ENCODE data around the gene ELAPOR1. TPM values are rescaled to one million over a fixed set of nuclear protein-coding genes. Genes with fewer than 3 reads are reported as not detected.
A peak's percentile ranks its signal among the peaks of the same experiment; 100 is the strongest.

The ELAPOR1 gene
- total RNA-seq, 2 experiments from 2014 or later: 5.3 to 6.1 TPM

DNA sequence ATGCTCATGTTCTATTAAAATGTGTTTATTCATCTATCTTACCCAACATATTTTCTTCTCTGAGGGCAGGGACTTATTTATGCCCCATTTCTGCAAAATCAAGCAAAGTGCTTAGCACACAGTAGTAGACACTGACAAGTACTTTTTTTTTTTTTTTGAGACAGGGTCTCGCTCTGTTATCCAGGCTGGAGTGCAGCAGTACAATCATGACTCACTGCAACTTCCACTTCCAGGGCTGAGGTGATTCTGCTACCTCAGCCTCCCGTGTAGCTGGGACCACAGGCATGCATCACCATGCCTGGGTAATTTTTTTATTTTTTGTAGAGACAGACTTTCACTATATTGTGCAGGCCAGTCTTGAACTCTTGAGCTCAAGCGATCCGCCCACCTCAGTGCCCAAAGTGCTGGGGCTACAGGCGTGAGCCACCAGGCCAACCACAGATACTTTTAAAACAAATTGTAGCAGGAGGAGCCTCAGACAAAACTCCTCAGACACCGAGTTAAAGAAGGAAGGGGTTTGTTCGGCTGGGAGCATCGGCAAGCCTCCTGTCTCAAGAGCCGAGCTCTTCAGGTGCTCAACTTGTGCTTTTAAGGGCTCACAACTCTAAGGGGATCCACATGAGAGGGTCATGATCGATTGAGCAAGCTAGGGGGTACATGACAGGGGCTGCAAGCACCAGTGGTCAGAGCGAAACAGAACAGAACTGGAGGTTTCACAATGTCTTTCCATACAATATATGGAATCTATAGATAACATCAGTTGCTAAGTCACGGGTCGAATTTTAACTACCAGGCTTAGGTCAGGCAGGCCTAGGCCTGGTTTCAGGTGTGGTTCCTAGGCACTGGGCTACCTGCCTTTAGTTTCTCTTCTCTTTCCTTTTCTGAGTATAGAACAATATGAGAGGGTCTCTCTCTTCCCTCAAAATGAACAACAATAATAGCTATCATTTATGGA is 29.1 kb upstream of the ELAPOR1 start:
- no peak for ATAC-seq (ENCODE audit: low read depth)
- no peaks in the 10 kb centered on the region for H3K36me3 Mint-ChIP-seq

DNA sequence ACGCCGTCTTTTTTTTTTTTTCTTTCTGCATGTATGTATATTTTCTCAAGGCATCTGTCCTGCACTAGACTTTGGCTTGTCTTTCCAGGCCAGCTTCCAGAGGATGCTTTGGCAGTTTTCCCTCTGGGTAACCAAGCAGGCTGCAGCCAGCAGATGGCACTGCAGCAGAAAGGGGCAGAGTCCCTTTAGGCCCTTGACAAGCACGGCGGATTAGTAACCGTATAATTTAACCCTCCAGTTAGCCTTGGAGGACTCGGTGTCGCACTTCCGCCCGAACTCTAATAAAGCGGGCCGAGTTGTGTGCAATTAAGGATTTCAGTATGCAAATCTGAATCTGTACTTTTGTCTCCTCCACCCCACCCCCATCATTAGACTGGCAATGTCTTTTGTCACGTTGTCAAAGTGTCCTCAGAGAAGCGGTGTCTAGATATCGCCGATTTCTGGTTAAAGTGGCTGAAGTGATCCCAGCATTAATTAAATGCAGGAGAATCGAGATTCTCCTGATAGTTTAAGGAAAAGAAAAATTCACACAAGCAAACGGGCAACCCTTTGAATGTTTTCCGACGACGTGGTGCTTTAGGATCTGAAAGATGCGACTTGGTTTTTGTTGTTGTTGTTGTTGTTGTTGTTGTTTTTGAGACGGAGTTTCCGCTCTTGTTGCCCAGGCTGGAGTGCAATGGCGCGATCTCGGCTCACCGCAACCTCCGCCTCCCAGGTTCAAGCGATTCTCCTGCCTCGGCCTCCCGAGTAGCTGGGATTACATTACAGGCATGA is 24.5 kb upstream of the ELAPOR1 start:
- DNase-seq (peak; percentile 56), ATAC-seq (ENCODE audit: low read depth) (no peak)
- peak overlapping the region; percentile 84 for H3K27ac Mint-ChIP-seq
- H3K4me3 Mint-ChIP-seq: peak overlapping the region; percentile 93
- POLR2A ChIA-PET: interaction anchor here (0.9 to 3.3 kb wide), 5 partner anchors 11 to 397 kb away, joined by 3 to 71 read pairs (median 5); partner anchors contain the start of genes CLCC1, PRPF38B, TAF13 and WDR47
- no peaks in the 10 kb centered on the region for H3K9me3 Mint-ChIP-seq
- H3K36me3 Mint-ChIP-seq: peaks cover 6% of the 10 kb centered on the region
- peaks cover 20% of the 10 kb centered on the region for H3K4me1 Mint-ChIP-seq
- H3K27me3 Mint-ChIP-seq: no peaks in the 10 kb centered on the region

More for the DNA sequence above, 29.1 kb upstream of the ELAPOR1 start:
- peaks cover 4% of the 10 kb centered on the region for H3K4me1 Mint-ChIP-seq
- H3K4me3 Mint-ChIP-seq: no peak overlapping the region
- H3K27ac Mint-ChIP-seq: no peak overlapping the region
- H3K9me3 Mint-ChIP-seq: no peaks in the 10 kb centered on the region
- no peak for DNase-seq
- peaks cover 3% of the 10 kb centered on the region for H3K27me3 Mint-ChIP-seq
- POLR2A ChIA-PET: interaction anchor here (0.7 to 1.7 kb wide), 3 partner anchors 9 to 89 kb away, joined by 4 to 5 read pairs (median 4); partner anchors contain the start of gene TAF13

DNA sequence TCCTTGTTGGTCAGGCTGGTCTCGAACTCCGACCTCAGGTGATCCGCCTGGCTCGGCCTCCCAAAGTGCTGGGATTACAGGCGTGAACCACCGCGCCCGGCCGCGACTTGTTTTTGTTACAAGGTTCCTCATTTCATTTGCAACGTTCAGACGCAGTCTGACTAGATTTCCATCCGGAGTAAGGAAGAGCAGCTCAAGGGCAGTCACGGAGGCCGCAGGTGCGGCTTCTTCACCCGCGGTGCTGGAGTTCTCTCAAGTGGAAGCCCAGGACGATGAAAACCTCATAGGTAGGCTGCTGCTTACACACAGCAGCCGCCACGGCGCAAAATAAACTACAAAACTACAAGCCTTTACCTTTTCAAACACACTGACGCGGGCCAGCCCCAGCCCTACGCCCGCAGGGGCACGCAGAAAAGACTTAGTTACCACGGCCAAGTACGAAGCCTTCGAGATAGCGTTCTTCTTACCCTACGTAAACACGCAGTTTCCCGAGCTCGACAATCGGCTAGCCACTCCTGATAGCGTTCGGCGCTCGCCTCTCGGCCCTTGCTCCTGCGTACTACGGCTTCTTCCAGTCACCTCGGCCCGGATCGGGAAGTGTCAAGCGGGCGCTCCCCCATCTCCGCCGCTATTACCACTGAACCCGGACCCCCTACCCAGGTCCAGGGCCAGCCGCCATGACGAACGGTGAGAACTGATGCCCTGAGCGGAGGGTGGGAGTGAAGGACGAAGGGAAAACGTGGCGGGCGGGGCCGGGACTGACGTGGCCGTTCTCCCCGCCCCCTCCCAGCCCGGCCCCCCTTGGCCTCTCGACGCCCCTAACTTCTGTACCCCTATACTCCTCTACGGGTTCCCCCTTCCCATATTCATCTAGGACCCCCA is 23.5 kb upstream of the ELAPOR1 start, which contains the start of gene TMEM167B:
Gene TMEM167B (plus strand): TSS at position 569 of the 882 bp plus-strand sequence. CDS start 109 bp downstream, at position 678.
- H3K4me1 Mint-ChIP-seq: peaks cover 17% of the 10 kb centered on the region
- H3K27me3 Mint-ChIP-seq: no peaks in the 10 kb centered on the region
- POLR2A ChIA-PET: interaction anchor here (0.6 to 3.3 kb wide), 8 partner anchors 10 to 572 kb away, joined by 3 to 71 read pairs (median 5); partner anchors contain the start of genes CLCC1, HENMT1, PRPF38B and SARS1
- ATAC-seq (ENCODE audit: low read depth): peak; percentile 92
- peaks cover 6% of the 10 kb centered on the region for H3K36me3 Mint-ChIP-seq
- peak; percentile 88 for DNase-seq
- H3K9me3 Mint-ChIP-seq: no peaks in the 10 kb centered on the region
- peak within 1 kb of the TSS; percentile 93 for H3K4me3 Mint-ChIP-seq
- H3K27ac Mint-ChIP-seq: peak within 1 kb of the TSS; percentile 84

DNA sequence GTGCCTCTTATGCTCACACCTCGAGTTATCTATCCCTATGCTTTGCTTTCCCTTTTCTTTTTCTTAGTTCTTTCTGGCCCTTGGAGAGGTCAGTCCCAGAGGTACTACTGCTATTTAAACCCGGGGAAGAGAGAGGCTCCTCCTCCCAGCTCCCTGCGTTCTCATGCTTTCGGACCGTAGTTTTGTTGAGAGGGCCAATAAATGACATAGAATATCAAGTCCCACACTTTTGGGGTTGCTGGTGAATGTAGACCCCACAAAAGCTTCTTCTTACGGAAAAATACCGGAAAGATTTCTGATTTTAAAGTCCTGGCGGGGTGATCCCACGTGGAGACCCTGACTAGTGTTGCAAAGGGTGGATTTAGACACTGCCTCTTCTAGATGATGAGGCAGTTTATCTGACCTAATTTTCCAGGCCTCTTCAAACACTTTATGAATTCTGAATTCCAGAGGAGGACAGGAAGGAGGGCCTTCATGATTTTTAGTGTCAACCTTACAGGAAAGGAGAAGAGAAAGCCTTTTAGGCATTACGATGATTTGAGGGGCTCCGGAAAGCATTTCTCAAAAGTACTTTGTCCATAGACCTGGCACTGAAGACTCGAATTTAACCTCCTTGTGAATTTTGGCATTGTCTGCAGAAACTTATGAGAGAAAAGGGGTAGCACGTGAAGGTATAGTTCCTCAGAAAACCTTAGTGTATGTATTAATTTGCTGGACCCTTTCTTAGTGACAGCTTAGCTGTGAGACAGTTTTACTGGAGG is 22.7 kb upstream of the ELAPOR1 start:
- ATAC-seq (ENCODE audit: low read depth) (peak; percentile 57), DNase-seq (no peak)
- POLR2A ChIA-PET: interaction anchor here (0.6 to 3.3 kb wide), 7 partner anchors 9 to 571 kb away, joined by 3 to 71 read pairs (median 5); partner anchors contain the start of genes HENMT1, PRPF38B, SARS1 and TAF13
- H3K27me3 Mint-ChIP-seq: no peaks in the 10 kb centered on the region
- H3K27ac Mint-ChIP-seq: peak overlapping the region; percentile 84
- H3K4me1 Mint-ChIP-seq: peaks cover 20% of the 10 kb centered on the region
- H3K9me3 Mint-ChIP-seq: no peaks in the 10 kb centered on the region
- H3K36me3 Mint-ChIP-seq: peaks cover 8% of the 10 kb centered on the region
- peak overlapping the region; percentile 93 for H3K4me3 Mint-ChIP-seq

DNA sequence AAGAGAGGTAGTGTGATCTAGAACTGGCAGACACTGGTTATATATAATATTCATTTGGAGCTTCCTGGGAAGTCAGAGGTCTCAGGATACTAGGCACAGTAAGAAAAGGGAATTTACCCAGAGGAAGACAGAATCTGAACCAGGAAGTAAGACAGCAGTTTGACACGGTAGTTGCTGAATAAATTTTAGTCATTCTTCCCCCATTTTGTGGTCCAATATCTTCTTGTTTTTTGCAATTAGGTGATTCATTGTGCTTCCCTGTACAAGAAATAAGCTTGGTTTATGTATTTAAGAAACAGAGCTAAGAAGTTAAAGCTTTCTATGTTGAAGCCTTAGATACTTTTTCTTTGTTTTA is 22.1 kb upstream of the ELAPOR1 start:
- peaks cover 20% of the 10 kb centered on the region for H3K4me1 Mint-ChIP-seq
- H3K9me3 Mint-ChIP-seq: no peaks in the 10 kb centered on the region
- ATAC-seq (ENCODE audit: low read depth): no peak
- H3K36me3 Mint-ChIP-seq: peaks cover 8% of the 10 kb centered on the region
- H3K27me3 Mint-ChIP-seq: no peaks in the 10 kb centered on the region
- DNase-seq: no peak
- peak overlapping the region; percentile 93 for H3K4me3 Mint-ChIP-seq
- H3K27ac Mint-ChIP-seq: peak overlapping the region; percentile 84
- POLR2A ChIA-PET: interaction anchor here (0.6 to 3.3 kb wide), 2 partner anchors 8 to 15 kb away, joined by 3 to 71 read pairs; no protein-coding TSS in a partner anchor

DNA sequence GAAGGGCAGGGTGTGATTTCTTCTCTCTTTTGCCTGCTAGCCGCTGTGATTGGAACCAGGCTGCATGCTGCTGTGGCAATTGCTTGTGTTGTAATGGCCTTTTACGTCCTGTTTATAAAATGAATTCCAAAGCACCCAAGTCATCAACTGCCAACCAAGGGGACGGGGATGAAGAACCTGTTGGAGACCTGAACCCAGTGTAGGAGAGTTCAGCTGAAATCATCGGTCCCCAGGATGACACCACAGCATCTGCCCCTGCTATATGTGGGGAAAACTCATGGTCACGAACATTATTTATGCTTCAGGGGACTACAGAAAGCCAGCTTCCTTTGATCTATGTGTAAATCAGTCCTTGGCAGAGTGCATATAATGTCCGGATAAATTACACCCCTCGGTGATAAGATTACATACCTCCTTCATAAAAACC is 19.5 kb upstream of the ELAPOR1 start:
- no peaks in the 10 kb centered on the region for H3K27me3 Mint-ChIP-seq
- ATAC-seq (ENCODE audit: low read depth) (no peak), DNase-seq (no peak)
- H3K9me3 Mint-ChIP-seq: no peaks in the 10 kb centered on the region
- H3K4me1 Mint-ChIP-seq: peaks cover 20% of the 10 kb centered on the region
- POLR2A ChIA-PET: no interaction called here
- H3K36me3 Mint-ChIP-seq: peaks cover 8% of the 10 kb centered on the region
- no peak overlapping the region for H3K27ac Mint-ChIP-seq
- no peak overlapping the region for H3K4me3 Mint-ChIP-seq

DNA sequence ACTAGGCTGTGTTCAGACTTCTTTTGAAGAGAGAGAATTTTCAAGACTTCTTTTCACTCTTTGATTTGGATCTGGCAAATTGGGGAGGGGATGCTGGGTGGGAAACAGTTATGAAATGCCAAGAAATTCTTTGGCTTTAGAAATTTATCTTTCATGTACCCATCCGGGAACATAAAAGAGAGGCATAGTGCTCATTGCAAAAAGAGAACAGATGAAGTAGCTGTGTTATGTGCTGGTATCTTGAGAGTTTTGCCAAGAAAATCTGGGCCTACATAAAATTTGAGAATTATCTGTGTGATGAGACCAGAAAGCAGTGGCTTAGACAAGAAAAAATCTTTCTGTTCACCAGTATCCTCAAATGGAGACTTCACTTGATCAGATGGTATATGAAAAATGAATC is 19.0 kb upstream of the ELAPOR1 start:
- DNase-seq: no peak
- Mint-ChIP-seq H3K4me3 (no peak overlapping the region), H3K9me3 (no peaks in the 10 kb centered on the region), H3K4me1 (peaks cover 22% of the 10 kb centered on the region), H3K36me3 (peaks cover 8% of the 10 kb centered on the region), H3K27me3 (no peaks in the 10 kb centered on the region), H3K27ac (no peak overlapping the region)
- POLR2A ChIA-PET: no interaction called here
- ATAC-seq (ENCODE audit: low read depth): no peak

DNA sequence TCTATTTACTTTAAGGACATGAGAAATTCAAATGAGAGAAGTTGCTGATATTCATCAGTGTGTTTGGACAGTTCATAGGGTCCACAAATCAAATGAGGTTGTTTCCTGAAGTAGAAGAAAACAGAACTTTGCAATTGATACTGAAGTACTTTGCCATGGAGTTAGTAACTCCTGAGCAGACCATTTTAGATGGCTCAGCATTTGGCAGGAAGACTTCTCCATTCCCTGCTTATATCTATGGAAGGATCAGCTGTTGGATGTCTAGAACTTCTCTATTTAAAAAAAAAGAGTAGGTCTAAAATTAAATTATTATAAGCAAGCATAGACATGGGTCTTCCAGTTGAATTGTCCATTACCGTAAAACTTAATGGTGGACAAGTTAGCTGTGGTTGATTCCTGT is 18.3 kb upstream of the ELAPOR1 start:
- ATAC-seq (ENCODE audit: low read depth) (no peak), DNase-seq (no peak)
- POLR2A ChIA-PET: no interaction called here
- Mint-ChIP-seq H3K36me3 (peaks cover 10% of the 10 kb centered on the region), H3K27me3 (no peaks in the 10 kb centered on the region), H3K27ac (no peak overlapping the region), H3K4me3 (no peak overlapping the region), H3K9me3 (no peaks in the 10 kb centered on the region), H3K4me1 (peaks cover 24% of the 10 kb centered on the region)

DNA sequence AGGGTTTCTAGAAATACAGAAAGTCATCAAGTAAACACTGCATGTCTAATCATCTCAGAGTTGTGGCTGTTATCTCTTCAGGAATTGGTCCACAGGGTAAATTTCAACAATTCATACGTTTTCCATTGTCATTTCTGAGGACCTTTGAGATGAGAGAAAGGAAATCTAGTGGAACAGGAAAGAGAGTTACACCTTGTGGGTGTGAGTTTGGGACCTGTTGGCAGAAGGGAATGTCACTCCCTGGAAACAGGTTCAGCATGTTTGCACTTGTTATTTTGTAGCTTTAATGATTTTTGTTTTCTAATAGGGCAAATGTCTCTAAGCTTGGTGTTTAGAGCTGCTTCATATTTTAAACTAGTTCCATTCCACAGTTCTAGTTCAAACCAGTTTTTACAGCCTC is 17.8 kb upstream of the ELAPOR1 start:
- DNase-seq: no peak
- Mint-ChIP-seq H3K4me3 (no peak overlapping the region), H3K4me1 (peaks cover 24% of the 10 kb centered on the region), H3K9me3 (no peaks in the 10 kb centered on the region), H3K27ac (no peak overlapping the region), H3K27me3 (no peaks in the 10 kb centered on the region), H3K36me3 (peaks cover 10% of the 10 kb centered on the region)
- POLR2A ChIA-PET: no interaction called here
- ATAC-seq (ENCODE audit: low read depth): no peak

DNA sequence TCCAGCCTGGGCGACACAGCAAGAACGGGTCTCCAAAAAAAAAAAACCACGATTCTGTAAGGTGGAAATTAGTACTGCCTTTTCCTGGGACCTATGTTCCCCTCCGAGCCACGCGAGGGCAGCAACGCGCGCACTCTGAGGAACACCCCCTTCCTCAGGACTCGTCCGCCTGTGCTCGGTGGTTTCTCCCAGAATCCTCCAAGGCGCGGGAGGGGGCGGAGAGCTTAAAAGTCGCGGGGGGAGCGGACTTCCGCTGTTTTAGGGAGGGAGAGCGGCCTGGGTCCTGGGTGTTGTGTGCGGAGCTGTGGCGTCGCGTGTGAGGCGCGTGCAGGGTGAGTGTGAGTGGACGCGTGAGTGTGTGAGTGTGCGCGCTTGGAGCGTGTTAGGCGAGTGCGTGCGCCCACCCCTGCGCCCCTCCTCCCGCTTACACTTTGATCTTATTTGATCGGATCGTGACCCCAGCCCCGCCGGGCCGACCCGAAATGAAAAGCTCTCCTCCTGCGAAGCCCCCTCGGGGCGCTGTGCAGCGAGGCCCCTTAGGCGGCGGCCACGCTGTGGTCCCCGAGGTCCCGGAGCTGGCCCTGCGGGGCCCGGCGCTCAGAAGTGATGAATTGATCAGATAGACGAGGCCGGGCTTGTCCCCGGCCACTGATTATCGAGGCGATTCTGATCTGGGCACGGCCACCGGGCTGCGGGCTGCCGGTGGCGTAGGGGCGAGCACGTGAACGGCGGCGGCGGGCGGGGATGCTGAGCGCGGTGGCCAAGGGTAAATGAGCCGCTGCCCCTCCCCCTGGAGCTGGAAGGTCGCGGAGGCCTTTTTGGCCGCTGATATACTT is 13.8 kb upstream of the ELAPOR1 start:
- Mint-ChIP-seq H3K4me1 (peaks cover 11% of the 10 kb centered on the region), H3K9me3 (no peaks in the 10 kb centered on the region), H3K27ac (peak overlapping the region; percentile 95), H3K36me3 (peaks cover 14% of the 10 kb centered on the region), H3K27me3 (no peaks in the 10 kb centered on the region), H3K4me3 (peak overlapping the region; percentile 93)
- POLR2A ChIA-PET: interaction anchor here (0.6 to 3.8 kb wide), 29 partner anchors 8 to 640 kb away, joined by 3 to 71 read pairs (median 4); partner anchors contain the start of genes ATXN7L2, ELAPOR1, GPSM2 and HENMT1
- DNase-seq (peak; percentile 94), ATAC-seq (ENCODE audit: low read depth) (peak; percentile 95)
